Heart right ventricle (tissue), 16 donors: ENCODE results near the gene ZBTB7C. TPM values are rescaled to one million over a fixed set of nuclear protein-coding genes. Genes with fewer than 3 reads are reported as not detected.

Source experiments
- ATAC-seq, 8 donors: fragments of 200-7000 bp; cut with Tn5 transposase; one replicate each; pipeline ENCODE4 v1.9.1; 2020; ENCODE audit warnings: mild to moderate bottlenecking in 8 of 8, moderate library complexity in 8 of 8, moderate number of reproducible peaks in 1 of 8
- DNase-seq, 2 donors: peaks; one replicate each; pipeline ENCODE4 v3.0.0-alpha.2; 2020
- H3K27ac ChIP-seq, 10 donors: fragments of 200-600 bp; sonication (generic) in 2 of 10; one replicate each; pipeline versions ENCODE4 v1.5.0 to v1.8.0; 2020 to 2022; ENCODE audit warnings: mild to moderate bottlenecking in 3 of 10
- H3K27me3 ChIP-seq, 7 donors: fragments of 200-600 bp; one replicate each; pipeline ENCODE4 v1.8.0; 2021 to 2022; ENCODE audit warnings: mild to moderate bottlenecking in 2 of 7
- H3K36me3 ChIP-seq, 9 donors: fragments of 200-600 bp; sonication (generic) in 1 of 9; one replicate each; pipeline versions ENCODE4 v1.5.0 to v1.8.0; 2020 to 2022; ENCODE audit warnings: mild to moderate bottlenecking in 2 of 9
- H3K4me1 ChIP-seq, 9 donors: fragments of 200-600 bp; sonication (generic) in 1 of 9; one replicate each; pipeline versions ENCODE4 v1.5.0 to v1.8.0; 2020 to 2022; ENCODE audit warnings: mild to moderate bottlenecking in 4 of 9
- H3K4me3 ChIP-seq, 10 donors: fragments of 200-600 bp; sonication (generic) in 2 of 10; one replicate each; pipeline versions ENCODE4 v1.5.0 to v1.8.0; 2020 to 2022; ENCODE audit warnings: mild to moderate bottlenecking in 7 of 10, moderate library complexity in 2 of 10
- H3K9me3 ChIP-seq, 11 donors: fragments of 200-600 bp in 10 of 11; sonication (generic) in 2 of 11; one replicate each; pipeline versions ENCODE4 v1.5.0 to v1.8.0; 2013 to 2022; ENCODE audit warnings: mild to moderate bottlenecking in 2 of 11, control low read depth in 1 of 11, moderate library complexity in 1 of 11
- WGBS, 2 donors: extraction: QIAGEN DNeasy Blood & Tissue Kit; methylation state at CpG; one replicate each; pipeline ENCODE4 v1.1.7; 2013; ENCODE audit warnings: inconsistent platforms in 1 of 2; 5-methylcytosine and 5-hydroxymethylcytosine counted together
- intact Hi-C, 10 donors: fragments of 100-400 bp; cut with DNase I; formaldehyde crosslinking; loops; one replicate each; pipeline versions ENCODE4 v1.11.1 to v1.14.2; 2022
- polyA plus RNA-seq, 2 donors: library from polyadenylated mRNA; stranded (reverse); fragments of 200-250 nt; gene quantifications; one replicate each; pipeline ENCODE4 v1.2.3, GENCODE V29; 2013
- total RNA-seq, 10 donors: library from RNA; stranded (reverse); fragmentation: NEBNext Ultra II Directional in 3 of 10; extraction: Animal tissue kit (Norgen Biotek cat#: 25700) in 3 of 10; gene quantifications; one replicate each; pipeline versions ENCODE4 v1.2.1 to v1.2.4, GENCODE V29; 2021 to 2023
- TF ChIP-seq, protein P1 (sequence below), 9 donors: fragments of 200-600 bp; sonication (generic) in 2 of 9; IDR thresholded peaks; one replicate each; pipeline versions ENCODE4 v1.5.0 to v1.8.0; 2021 to 2022; ENCODE audit warnings: antibody characterized with exemption in 9 of 9, mild to moderate bottlenecking in 5 of 9, moderate library complexity in 1 of 9
- donor health status: Arrhythmogenic right ventricular cardiomyopathy.
- donor health status: ischemic (EF 13 %, LVEDD 7.1; RV severe dilation, severe dysfunction).
- donor health status: healthy with polysubstance abuse.
- donor health status: DM: no; HTN: yes; CAD: no.
- donor health status: DM: no; HTN: no; CAD: no.
- donor health status: ischemic (EF 25% LVEDD 6.9; RV normal size, moderate dysfunction).
- donor health status: ischemic (EF 25% LVEDD 5.7; RV mildly dilated, moderate dysfunction).
- donor health status: healthy.
- donor health status: DM: yes; HTN: yes; CAD: no.
- donor health status: Ischemic cardiomyopathy.
- donor health status: ischemic (EF 35%, LVEDD 5.7; RV mildly dilated, moderate dysfunction).
- donor health status: nonischemic (EF 11% LVEDD 7.7; RV severe dilation, severe dysfunction).
- donor health status: DM: yes; HTN: yes; CAD: no.
- donor health status: PGD.
- donor health status: ischemic (EF 29% LVEDD 5.4; RV normal size, mild dysfunction).
- donor health status: nonischemic (EF 23%, LVEDD 6.1; RV moderate dilation, normal function).

The ZBTB7C gene
- total and polyA plus RNA-seq, 12 donors = 0.49 to 6.3 (median 1.5) TPM

DNA sequence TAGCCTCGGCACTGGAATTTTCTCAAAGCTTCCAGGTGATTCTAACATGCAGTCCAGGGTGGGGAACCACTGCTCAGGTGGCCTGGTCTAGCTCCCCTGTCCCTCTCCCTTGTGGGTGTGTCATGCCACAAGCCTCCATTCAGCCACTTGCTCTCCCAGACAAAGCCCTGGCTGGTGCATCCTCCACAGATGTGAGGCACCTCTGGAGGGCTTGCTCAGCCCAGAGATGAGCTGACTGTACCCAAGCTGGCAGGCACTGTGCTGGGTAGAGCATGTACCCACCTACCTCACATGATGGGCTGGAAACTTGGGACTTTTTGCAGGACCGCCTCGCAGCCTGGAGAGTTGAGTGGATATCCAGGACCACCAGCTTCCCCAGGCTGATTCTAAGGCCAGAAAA, 88.1 kb downstream of the ZBTB7C start:
- intact Hi-C loops = no loop called here
- Histone ChIP-seq H3K4me1 (peaks cover 0 to 11% (median 3%) of the 10 kb centered on the region in 9 donors), H3K9me3 (no peaks in the 10 kb centered on the region), H3K36me3 (no peaks in the 10 kb centered on the region), H3K27ac (no peak overlapping the region), H3K27me3 (no peaks in the 10 kb centered on the region), H3K4me3 (no peak overlapping the region)
- ATAC-seq (no peak), DNase-seq (no peak)
- TF ChIP-seq, protein P1, sequence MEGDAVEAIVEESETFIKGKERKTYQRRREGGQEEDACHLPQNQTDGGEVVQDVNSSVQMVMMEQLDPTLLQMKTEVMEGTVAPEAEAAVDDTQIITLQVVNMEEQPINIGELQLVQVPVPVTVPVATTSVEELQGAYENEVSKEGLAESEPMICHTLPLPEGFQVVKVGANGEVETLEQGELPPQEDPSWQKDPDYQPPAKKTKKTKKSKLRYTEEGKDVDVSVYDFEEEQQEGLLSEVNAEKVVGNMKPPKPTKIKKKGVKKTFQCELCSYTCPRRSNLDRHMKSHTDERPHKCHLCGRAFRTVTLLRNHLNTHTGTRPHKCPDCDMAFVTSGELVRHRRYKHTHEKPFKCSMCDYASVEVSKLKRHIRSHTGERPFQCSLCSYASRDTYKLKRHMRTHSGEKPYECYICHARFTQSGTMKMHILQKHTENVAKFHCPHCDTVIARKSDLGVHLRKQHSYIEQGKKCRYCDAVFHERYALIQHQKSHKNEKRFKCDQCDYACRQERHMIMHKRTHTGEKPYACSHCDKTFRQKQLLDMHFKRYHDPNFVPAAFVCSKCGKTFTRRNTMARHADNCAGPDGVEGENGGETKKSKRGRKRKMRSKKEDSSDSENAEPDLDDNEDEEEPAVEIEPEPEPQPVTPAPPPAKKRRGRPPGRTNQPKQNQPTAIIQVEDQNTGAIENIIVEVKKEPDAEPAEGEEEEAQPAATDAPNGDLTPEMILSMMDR (IDR thresholded peaks at IDR 0.05) = no peak
- 92 to 93% methylated on average over 3 of the region's 3 CpGs for WGBS, 2 donors

GRCh38 chr18:48320639-48320945, 88.6 kb downstream of the ZBTB7C start:
- ATAC-seq = no peak
- intact Hi-C loops = no loop called here
- no peak overlapping the region for H3K4me3 ChIP-seq
- H3K9me3 ChIP-seq = no peaks in the 10 kb centered on the region
- no peak for DNase-seq
- peaks cover 0 to 11% (median 3%) of the 10 kb centered on the region in 9 donors for H3K4me1 ChIP-seq
- H3K27me3 ChIP-seq = no peaks in the 10 kb centered on the region
- 59 to 63% methylated on average over 4 of the region's 4 CpGs for WGBS, 2 donors
- TF ChIP-seq, protein P1 (IDR thresholded peaks at IDR 0.05) = no peak
- H3K36me3 ChIP-seq = no peaks in the 10 kb centered on the region
- H3K27ac ChIP-seq = no peak overlapping the region

- 78 to 80% methylated on average over 10 of the region's 10 CpGs for WGBS, 2 donors
- no peak overlapping the region for H3K27ac ChIP-seq
- no peaks in the 10 kb centered on the region for H3K36me3 ChIP-seq
- DNase-seq (no peak), ATAC-seq (no peak)
- H3K9me3 ChIP-seq = no peaks in the 10 kb centered on the region
- H3K27me3 ChIP-seq = no peaks in the 10 kb centered on the region
- intact Hi-C loops = no loop called here
- no peak overlapping the region for H3K4me3 ChIP-seq
- TF ChIP-seq, protein P1 (IDR thresholded peaks at IDR 0.05) = no peak
- peaks cover 0 to 11% (median 3%) of the 10 kb centered on the region in 9 donors for H3K4me1 ChIP-seq
These were observed 89.2 kb downstream of the ZBTB7C start for GRCh38 chr18:48319801-48320638.

DNA sequence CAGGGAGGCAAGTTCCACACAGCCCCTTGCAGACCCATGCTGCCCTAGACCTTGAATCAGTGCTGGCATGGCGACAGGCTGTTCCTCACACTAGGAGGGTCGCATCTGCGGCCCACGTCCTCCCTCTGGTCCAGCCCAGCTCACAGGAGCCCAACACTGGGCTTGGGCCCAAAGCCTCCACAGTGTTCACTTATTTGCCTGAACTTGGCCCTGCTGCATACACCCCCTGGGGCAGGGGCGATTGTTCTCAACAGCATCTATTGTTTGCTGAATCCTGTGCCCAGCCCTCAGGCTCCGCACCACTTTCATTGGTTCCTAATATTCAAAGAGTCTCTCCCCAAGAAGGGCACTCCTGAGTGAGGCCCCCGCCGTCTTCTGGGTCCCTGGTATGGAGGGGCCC, 90.7 kb downstream of the ZBTB7C start:
- H3K9me3 ChIP-seq = no peaks in the 10 kb centered on the region
- 91 to 93% methylated on average over 8 of the region's 8 CpGs for WGBS, 2 donors
- TF ChIP-seq, protein P1 (IDR thresholded peaks at IDR 0.05) = no peak
- DNase-seq (no peak), ATAC-seq (no peak)
- H3K27ac ChIP-seq = no peak overlapping the region
- no peak overlapping the region for H3K4me3 ChIP-seq
- H3K4me1 ChIP-seq = peaks cover 0 to 13% (median 3%) of the 10 kb centered on the region in 9 donors
- intact Hi-C loops = no loop called here
- no peaks in the 10 kb centered on the region for H3K27me3 ChIP-seq
- no peaks in the 10 kb centered on the region for H3K36me3 ChIP-seq
